Tibial nerve (tissue), 4 donors: ENCODE results near the gene EIF2AK3. TPM values are rescaled to one million over a fixed set of nuclear protein-coding genes. Genes with fewer than 3 reads are reported as not detected.

Source experiments
- DNase-seq, 2 donors: peaks; one replicate each; pipeline ENCODE4 v3.0.0-alpha.2; 2019; ENCODE audit warnings: low spot score in 2 of 2
- H3K27ac ChIP-seq, 4 donors: fragments of 200-600 bp; sonication (generic) in 3 of 4; one replicate each; pipeline ENCODE4 v1.5.1; 2017 to 2019; ENCODE audit warnings: mild to moderate bottlenecking in 1 of 4
- H3K27me3 ChIP-seq, 2 donors: fragments of 200-600 bp; sonication (generic) in 1 of 2; one replicate each; pipeline versions ENCODE4 v1.5.1 to v1.6.0; 2017 to 2019
- H3K36me3 ChIP-seq, 3 donors: fragments of 200-600 bp; sonication (generic); one replicate each; pipeline ENCODE4 v1.5.1; 2018 to 2019
- H3K4me1 ChIP-seq, 4 donors: fragments of 200-600 bp; sonication (generic) in 3 of 4; one replicate each; pipeline ENCODE4 v1.5.1; 2017 to 2019
- H3K4me3 ChIP-seq, 4 donors: fragments of 200-600 bp; sonication (generic) in 3 of 4; one replicate each; pipeline ENCODE4 v1.5.1; 2017 to 2019; ENCODE audit warnings: mild to moderate bottlenecking in 1 of 4, moderate library complexity in 1 of 4
- H3K9me3 ChIP-seq, 4 donors: fragments of 200-600 bp; sonication (generic) in 3 of 4; one replicate each; pipeline ENCODE4 v1.5.1; 2017 to 2019
- CTCF ChIP-seq, 5 experiments: fragments of 200-600 bp in 3 of 5; fragments of 450-650 bp in 2 of 5; sonication (generic) in 3 of 5; IDR thresholded peaks; one replicate each; pipeline ENCODE4 v1.5.1; 2016 to 2019; ENCODE audit warnings: antibody characterized with exemption in 5 of 5, mild to moderate bottlenecking in 3 of 5, moderate library complexity in 2 of 5
- EP300 ChIP-seq, 2 donors: sonication (generic); formaldehyde crosslinking; IDR thresholded peaks; one replicate each; pipeline ENCODE4 v1.6.1; 2017; ENCODE audit warnings: antibody characterized with exemption in 2 of 2, mild to moderate bottlenecking in 1 of 2
- POLR2A ChIP-seq, 2 donors: fragments of 450-650 bp; IDR thresholded peaks; one replicate each; pipeline ENCODE4 v1.6.1; 2017; ENCODE audit warnings: antibody characterized with exemption in 2 of 2, mild to moderate bottlenecking in 2 of 2, moderate library complexity in 2 of 2
- WGBS, 2 donors: methylation state at CpG; one replicate each; pipeline ENCODE4 v1.1.5; 2018; 5-methylcytosine and 5-hydroxymethylcytosine counted together
- total RNA-seq, 4 donors: library from RNA; depleted of rRNA; stranded (reverse); fragments of >200 nt; gene quantifications; one replicate each; pipeline ENCODE4 v1.1.0, GENCODE V29; 2016

The EIF2AK3 gene
- total RNA-seq, 4 donors from 2014 or later = 19.8 to 29.1 (median 25.9) TPM

GRCh38 chr2:88642278-88642677 lies 15.0 kb upstream of the EIF2AK3 start:
- Histone ChIP-seq H3K27ac (no peak overlapping the region), H3K4me3 (no peak overlapping the region), H3K27me3 (no peaks in the 10 kb centered on the region), H3K9me3 (peaks cover 0 to 10% (median 0%) of the 10 kb centered on the region in 4 donors), H3K4me1 (no peaks in the 10 kb centered on the region), H3K36me3 (no peaks in the 10 kb centered on the region)
- no peak for DNase-seq
- WGBS, 2 donors = 62 to 63% methylated on average over 3 of the region's 3 CpGs
- TF ChIP-seq EP300 (IDR thresholded peaks at IDR 0.05) (no peak), POLR2A (IDR thresholded peaks at IDR 0.05) (no peak), CTCF (IDR thresholded peaks at IDR 0.05) (no peak)

GRCh38 chr2:88641330-88641729 lies 14.1 kb upstream of the EIF2AK3 start:
- Histone ChIP-seq H3K27ac (no peak overlapping the region), H3K4me1 (no peaks in the 10 kb centered on the region), H3K4me3 (no peak overlapping the region), H3K9me3 (peaks cover 0 to 10% (median 0%) of the 10 kb centered on the region in 4 donors), H3K27me3 (no peaks in the 10 kb centered on the region), H3K36me3 (no peaks in the 10 kb centered on the region)
- TF ChIP-seq EP300 (IDR thresholded peaks at IDR 0.05) (no peak), CTCF (IDR thresholded peaks at IDR 0.05) (no peak), POLR2A (IDR thresholded peaks at IDR 0.05) (no peak)
- DNase-seq = no peak
- 92 to 96% methylated on average over 6 to 7 of the region's 7 CpGs for WGBS, 2 donors

- H3K27me3 ChIP-seq = no peaks in the 10 kb centered on the region
- H3K9me3 ChIP-seq = peaks cover 0 to 10% (median 0%) of the 10 kb centered on the region in 4 donors
- no peaks in the 10 kb centered on the region for H3K36me3 ChIP-seq
- no peak overlapping the region for H3K4me3 ChIP-seq
- TF ChIP-seq EP300 (IDR thresholded peaks at IDR 0.05) = no peak
- TF ChIP-seq POLR2A (IDR thresholded peaks at IDR 0.05) = no peak
- no peak for TF ChIP-seq CTCF (IDR thresholded peaks at IDR 0.05)
- H3K4me1 ChIP-seq = no peaks in the 10 kb centered on the region
- DNase-seq = no peak
- H3K27ac ChIP-seq = no peak overlapping the region
- whole genome bisulfite sequencing, 2 donors = 53 to 63% methylated on average over 1 of the region's 1 CpG
Observed at GRCh38 chr2:88639865-88640264, 12.6 kb upstream of the EIF2AK3 start.

GRCh38 chr2:88638743-88639142 lies 11.5 kb upstream of the EIF2AK3 start:
- no peak overlapping the region for H3K4me3 ChIP-seq
- H3K27me3 ChIP-seq = no peaks in the 10 kb centered on the region
- H3K9me3 ChIP-seq = peaks cover 0 to 10% (median 0%) of the 10 kb centered on the region in 4 donors
- H3K36me3 ChIP-seq = no peaks in the 10 kb centered on the region
- DNase-seq = no peak
- no peak overlapping the region for H3K27ac ChIP-seq
- H3K4me1 ChIP-seq = no peaks in the 10 kb centered on the region
- WGBS, 2 donors = 72 to 73% methylated on average over 3 of the region's 3 CpGs
- TF ChIP-seq CTCF (IDR thresholded peaks at IDR 0.05) (no peak), EP300 (IDR thresholded peaks at IDR 0.05) (no peak), POLR2A (IDR thresholded peaks at IDR 0.05) (no peak)

- TF ChIP-seq POLR2A (IDR thresholded peaks at IDR 0.05) = no peak
- no peak for TF ChIP-seq CTCF (IDR thresholded peaks at IDR 0.05)
- no peak for TF ChIP-seq EP300 (IDR thresholded peaks at IDR 0.05)
- 52 to 54% methylated on average over 2 of the region's 2 CpGs for WGBS, 2 donors
- Histone ChIP-seq H3K36me3 (no peaks in the 10 kb centered on the region), H3K4me3 (no peak overlapping the region), H3K9me3 (peaks cover 0 to 10% (median 0%) of the 10 kb centered on the region in 4 donors), H3K27me3 (no peaks in the 10 kb centered on the region), H3K27ac (no peak overlapping the region), H3K4me1 (no peaks in the 10 kb centered on the region)
- no peak for DNase-seq
Observed at GRCh38 chr2:88638123-88638650, 10.9 kb upstream of the EIF2AK3 start.
